ENCODE data around the gene GSN.

DNA sequence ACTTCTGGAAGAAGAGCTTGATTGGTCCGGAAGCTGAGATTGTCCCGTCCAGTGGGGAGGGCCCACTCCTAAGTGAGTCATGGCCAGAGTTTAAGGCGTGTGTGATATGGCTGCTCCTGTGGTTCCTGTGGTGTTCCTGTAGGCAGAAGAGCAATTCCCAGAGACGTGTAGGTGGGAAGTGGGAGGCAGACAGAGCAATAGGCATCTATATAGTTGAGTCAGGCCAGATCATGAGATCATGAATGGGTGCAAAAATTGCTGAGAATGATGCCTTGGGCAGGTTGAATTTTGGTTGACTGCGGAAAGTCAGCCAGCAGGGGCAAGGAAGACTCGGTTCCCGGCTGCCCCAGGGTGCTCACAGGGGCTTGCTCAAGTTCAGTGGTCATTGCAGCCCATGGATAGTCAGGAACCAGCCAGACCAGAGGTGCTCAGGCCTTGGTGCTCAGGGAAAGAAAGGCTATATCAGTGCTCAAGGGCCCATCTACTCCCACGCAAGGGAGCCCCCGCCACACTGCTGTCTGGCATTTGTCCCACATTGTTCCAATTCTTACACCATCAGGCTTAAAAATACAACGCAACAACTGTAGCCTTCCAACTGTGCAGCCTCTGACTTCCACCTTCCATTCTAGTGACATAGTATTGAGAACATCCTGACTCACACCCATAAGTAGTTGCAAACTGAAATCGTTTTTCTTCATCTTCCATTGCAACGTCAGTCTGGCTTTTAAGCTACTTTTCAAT, 21.0 kb upstream of the GSN start:
- TF ChIP-seq, protein P1, sequence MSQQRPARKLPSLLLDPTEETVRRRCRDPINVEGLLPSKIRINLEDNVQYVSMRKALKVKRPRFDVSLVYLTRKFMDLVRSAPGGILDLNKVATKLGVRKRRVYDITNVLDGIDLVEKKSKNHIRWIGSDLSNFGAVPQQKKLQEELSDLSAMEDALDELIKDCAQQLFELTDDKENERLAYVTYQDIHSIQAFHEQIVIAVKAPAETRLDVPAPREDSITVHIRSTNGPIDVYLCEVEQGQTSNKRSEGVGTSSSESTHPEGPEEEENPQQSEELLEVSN (IDR thresholded peaks at IDR 0.05; ENCODE audit: borderline replicate concordance, low read depth) = no peak
- TF ChIP-seq RCOR1 (IDR thresholded peaks at IDR 0.05; ENCODE audit: low read depth, low read length) = no peak
- no peak for TF ChIP-seq CTCF (IDR thresholded peaks at IDR 0.05)
- TF ChIP-seq POLR2A (IDR thresholded peaks at IDR 0.05; ENCODE audit: low read length) = no peak
- no peak for TF ChIP-seq KDM1A (IDR thresholded peaks at IDR 0.05; ENCODE audit: low read depth)
- no peak for TF ChIP-seq RAD21 (conservative IDR thresholded peaks at IDR 0.05 in 1 of 2, IDR thresholded peaks at IDR 0.05 in 1 of 2)
- TF ChIP-seq SMC3 (IDR thresholded peaks at IDR 0.05) = no peak
- TF ChIP-seq BCL3 (IDR thresholded peaks at IDR 0.05) = no peak
- no peak for TF ChIP-seq PHF8 (IDR thresholded peaks at IDR 0.05; ENCODE audit: borderline replicate concordance, low read depth)
- no peak for TF ChIP-seq BHLHE40 (IDR thresholded peaks at IDR 0.05; ENCODE audit: low read depth, low read length)
- TF ChIP-seq ESRRA (IDR thresholded peaks at IDR 0.05; ENCODE audit: borderline replicate concordance, low read length) = no peak
- TF ChIP-seq KDM5A (IDR thresholded peaks at IDR 0.05) = no peak
- TF ChIP-seq ELK1 (IDR thresholded peaks at IDR 0.05; ENCODE audit: low read depth, low read length) = no peak
- no peak for TF ChIP-seq CBX2 (IDR thresholded peaks at IDR 0.05; ENCODE audit: borderline replicate concordance, low read depth)

Data from A549 (cell line).